HEK293T (cell line): ENCODE measurements around the gene C10orf71.

Experiments
- CTCF ChIA-PET: fragments of 350-600 bp; formaldehyde crosslinking; extraction: SDS; loops from one replicate; lab custom pipeline; 2021; ENCODE audit warnings: antibody characterized with exemption, inconsistent platforms; lab: Yijun Ruan, JAX
- POLR2A ChIA-PET: fragments of 350-600 bp; formaldehyde crosslinking; extraction: SDS; loops from one replicate; lab custom pipeline; 2020; ENCODE audit warnings: antibody characterized with exemption, inconsistent platforms; lab: Yijun Ruan, JAX
- DNase-seq: peaks from one replicate; pipeline ENCODE4 v3.0.0; 2012; ENCODE audit warnings: mixed read lengths; ENCODE audit errors: extremely low spot score
- ARNT ChIP-seq: fragments of 450-650 bp; IDR thresholded peaks from 2 replicates; pipeline ENCODE4 v1.6.1; 2017; ENCODE audit warnings: mild to moderate bottlenecking
- BHLHE40 ChIP-seq: fragments of 450-650 bp; IDR thresholded peaks from 2 replicates; pipeline ENCODE4 v1.6.1; 2016; ENCODE audit warnings: mild to moderate bottlenecking, moderate library complexity, borderline replicate concordance
- CTBP1 ChIP-seq: fragments of 450-650 bp; IDR thresholded peaks from 2 replicates; pipeline ENCODE4 v1.6.1; 2016; ENCODE audit warnings: borderline replicate concordance
- ELF4 ChIP-seq: fragments of 450-650 bp; IDR thresholded peaks from 2 replicates; pipeline ENCODE4 v1.6.1; 2017; ENCODE audit warnings: antibody characterized with exemption
- FOXA1 ChIP-seq: fragments of 450-650 bp; IDR thresholded peaks from 2 replicates; pipeline ENCODE4 v1.6.1; 2016; ENCODE audit warnings: mild to moderate bottlenecking
- FOXK2 ChIP-seq: fragments of 450-650 bp; IDR thresholded peaks from 2 replicates; pipeline ENCODE4 v1.6.1; 2016; ENCODE audit warnings: mild to moderate bottlenecking
- FOXM1 ChIP-seq: fragments of 450-650 bp; IDR thresholded peaks from 2 replicates; pipeline ENCODE4 v1.6.1; 2017; ENCODE audit warnings: mild to moderate bottlenecking, borderline replicate concordance
- HDGF ChIP-seq: fragments of 450-650 bp; IDR thresholded peaks from 2 replicates; pipeline ENCODE4 v1.6.1; 2017; ENCODE audit warnings: antibody characterized with exemption, borderline replicate concordance
- L3MBTL2 ChIP-seq: fragments of 450-650 bp; conservative IDR thresholded peaks from 2 replicates; pipeline ENCODE4 v1.6.1; 2016; ENCODE audit warnings: mild to moderate bottlenecking
- LEF1 ChIP-seq: fragments of 450-650 bp; IDR thresholded peaks from 2 replicates; pipeline ENCODE4 v1.6.1; 2017; ENCODE audit warnings: mild to moderate bottlenecking, borderline replicate concordance
- NFRKB ChIP-seq: fragments of 450-650 bp; IDR thresholded peaks from 2 replicates; pipeline ENCODE4 v1.6.1; 2016; ENCODE audit warnings: mild to moderate bottlenecking, moderate library complexity
- PKNOX1 ChIP-seq: fragments of 450-650 bp; IDR thresholded peaks from 2 replicates; pipeline ENCODE4 v1.6.1; 2016
- SP1 ChIP-seq: fragments of 450-650 bp; IDR thresholded peaks from 2 replicates; pipeline ENCODE4 v1.6.1; 2017
- SUZ12 ChIP-seq: fragments of 450-650 bp; IDR thresholded peaks from 2 replicates; pipeline ENCODE4 v1.6.1; 2016; ENCODE audit warnings: mild to moderate bottlenecking
- TARDBP ChIP-seq: fragments of 450-650 bp; IDR thresholded peaks from 2 replicates; pipeline ENCODE4 v1.6.1; 2016
- ZNF384 ChIP-seq: fragments of 450-650 bp; IDR thresholded peaks from 2 replicates; pipeline ENCODE4 v1.6.1; 2016

C10orf71 gene

GRCh38 chr10:49274886-49275285, 24.1 kb upstream of the C10orf71 start:
- no peak for DNase-seq
- no peak for TF ChIP-seq NFRKB
- no peak for TF ChIP-seq BHLHE40
- TF ChIP-seq LEF1, result no peak
- TF ChIP-seq SUZ12, result no peak
- TF ChIP-seq L3MBTL2, result no peak
- TF ChIP-seq ELF4, result no peak
- no peak for TF ChIP-seq ARNT
- no peak for TF ChIP-seq HDGF
- no peak for TF ChIP-seq TARDBP
- no peak for TF ChIP-seq PKNOX1
- no peak for TF ChIP-seq ZNF384
- no peak for TF ChIP-seq CTBP1
- TF ChIP-seq FOXK2, result no peak
- TF ChIP-seq FOXA1, result no peak
- no peak for TF ChIP-seq SP1
- no peak for TF ChIP-seq FOXM1
- CTCF ChIA-PET, result no interaction called here
- POLR2A ChIA-PET, result no interaction called here

GRCh38 chr10:49275896-49276295, 23.1 kb upstream of the C10orf71 start:
- TF ChIP-seq ELF4 (no peak), L3MBTL2 (no peak), TARDBP (no peak), BHLHE40 (no peak), FOXA1 (no peak), LEF1 (no peak), ARNT (no peak), CTBP1 (no peak), SP1 (no peak), HDGF (no peak), SUZ12 (no peak), NFRKB (no peak), FOXK2 (no peak)
- ChIA-PET CTCF (no interaction called here), POLR2A (no interaction called here)
- DNase-seq, result no peak

- no peak for TF ChIP-seq ARNT
- no peak for TF ChIP-seq PKNOX1
- TF ChIP-seq BHLHE40, result no peak
- TF ChIP-seq FOXK2, result no peak
- TF ChIP-seq LEF1, result no peak
- no peak for TF ChIP-seq ZNF384
- no peak for TF ChIP-seq SP1
- no peak for TF ChIP-seq TARDBP
- no peak for TF ChIP-seq CTBP1
- no peak for TF ChIP-seq FOXA1
- no peak for TF ChIP-seq NFRKB
- TF ChIP-seq HDGF, result no peak
- TF ChIP-seq FOXM1, result no peak
- TF ChIP-seq SUZ12, result no peak
- no peak for TF ChIP-seq L3MBTL2
- no peak for TF ChIP-seq ELF4
- no peak for DNase-seq
- CTCF ChIA-PET, result no interaction called here
- POLR2A ChIA-PET, result no interaction called here
Measured at GRCh38 chr10:49276596-49276995, 22.4 kb upstream of the C10orf71 start.

GRCh38 chr10:49277973-49278372, 21.0 kb upstream of the C10orf71 start:
- no peak for TF ChIP-seq ARNT
- no peak for TF ChIP-seq HDGF
- TF ChIP-seq ELF4, result no peak
- no peak for TF ChIP-seq NFRKB
- no peak for TF ChIP-seq LEF1
- TF ChIP-seq FOXK2, result no peak
- no peak for TF ChIP-seq L3MBTL2
- no peak for TF ChIP-seq BHLHE40
- TF ChIP-seq PKNOX1, result no peak
- TF ChIP-seq ZNF384, result no peak
- no peak for TF ChIP-seq TARDBP
- POLR2A ChIA-PET, result no interaction called here
- no peak for DNase-seq
- CTCF ChIA-PET, result no interaction called here

GRCh38 chr10:49278497-49278981, 20.4 kb upstream of the C10orf71 start:
- DNase-seq, result no peak
- ChIA-PET CTCF (no interaction called here), POLR2A (no interaction called here)
- TF ChIP-seq FOXM1 (no peak), ARNT (no peak), NFRKB (no peak), LEF1 (no peak), CTBP1 (no peak), ELF4 (no peak), PKNOX1 (no peak)
